ENCODE data around the gene RPP25L. TPM values are rescaled to one million over a fixed set of nuclear protein-coding genes. Genes with fewer than 3 reads are reported as not detected.

RPP25L gene
- total RNA-seq, 2 donors from 2014 or later = 29.9 to 49.2 TPM

DNA sequence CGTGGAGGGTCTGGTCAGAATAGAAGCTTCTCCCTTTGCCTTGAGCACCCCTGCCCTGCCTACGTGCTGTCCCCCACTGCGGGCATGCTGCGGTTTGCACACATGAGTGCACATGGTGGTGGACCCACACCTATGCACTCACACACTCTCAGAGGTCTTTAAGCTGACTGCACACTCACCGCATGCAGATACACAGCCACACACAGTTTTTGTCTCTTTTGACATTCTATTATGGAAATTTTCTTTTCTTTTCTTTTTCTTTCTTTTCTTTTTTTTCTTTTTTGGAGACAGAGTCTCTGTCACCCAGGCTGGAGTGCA is 17.6 kb upstream of the RPP25L start:
- no peaks in the 10 kb centered on the region for H3K36me3 ChIP-seq
- H3K4me3 ChIP-seq = peak overlapping the region in 1 of 2 donors; percentile 49
- H3K4me1 ChIP-seq = peaks cover 0 to 15% of the 10 kb centered on the region in 2 donors
- TF ChIP-seq, protein P1, sequence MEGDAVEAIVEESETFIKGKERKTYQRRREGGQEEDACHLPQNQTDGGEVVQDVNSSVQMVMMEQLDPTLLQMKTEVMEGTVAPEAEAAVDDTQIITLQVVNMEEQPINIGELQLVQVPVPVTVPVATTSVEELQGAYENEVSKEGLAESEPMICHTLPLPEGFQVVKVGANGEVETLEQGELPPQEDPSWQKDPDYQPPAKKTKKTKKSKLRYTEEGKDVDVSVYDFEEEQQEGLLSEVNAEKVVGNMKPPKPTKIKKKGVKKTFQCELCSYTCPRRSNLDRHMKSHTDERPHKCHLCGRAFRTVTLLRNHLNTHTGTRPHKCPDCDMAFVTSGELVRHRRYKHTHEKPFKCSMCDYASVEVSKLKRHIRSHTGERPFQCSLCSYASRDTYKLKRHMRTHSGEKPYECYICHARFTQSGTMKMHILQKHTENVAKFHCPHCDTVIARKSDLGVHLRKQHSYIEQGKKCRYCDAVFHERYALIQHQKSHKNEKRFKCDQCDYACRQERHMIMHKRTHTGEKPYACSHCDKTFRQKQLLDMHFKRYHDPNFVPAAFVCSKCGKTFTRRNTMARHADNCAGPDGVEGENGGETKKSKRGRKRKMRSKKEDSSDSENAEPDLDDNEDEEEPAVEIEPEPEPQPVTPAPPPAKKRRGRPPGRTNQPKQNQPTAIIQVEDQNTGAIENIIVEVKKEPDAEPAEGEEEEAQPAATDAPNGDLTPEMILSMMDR (IDR thresholded peaks at IDR 0.05) = no peak
- H3K27me3 ChIP-seq = peaks cover 9 to 26% of the 10 kb centered on the region in 2 donors
- no peak for DNase-seq (ENCODE audit: low spot score)
- H3K9me3 ChIP-seq = no peaks in the 10 kb centered on the region
- no peak overlapping the region for H3K27ac ChIP-seq

DNA sequence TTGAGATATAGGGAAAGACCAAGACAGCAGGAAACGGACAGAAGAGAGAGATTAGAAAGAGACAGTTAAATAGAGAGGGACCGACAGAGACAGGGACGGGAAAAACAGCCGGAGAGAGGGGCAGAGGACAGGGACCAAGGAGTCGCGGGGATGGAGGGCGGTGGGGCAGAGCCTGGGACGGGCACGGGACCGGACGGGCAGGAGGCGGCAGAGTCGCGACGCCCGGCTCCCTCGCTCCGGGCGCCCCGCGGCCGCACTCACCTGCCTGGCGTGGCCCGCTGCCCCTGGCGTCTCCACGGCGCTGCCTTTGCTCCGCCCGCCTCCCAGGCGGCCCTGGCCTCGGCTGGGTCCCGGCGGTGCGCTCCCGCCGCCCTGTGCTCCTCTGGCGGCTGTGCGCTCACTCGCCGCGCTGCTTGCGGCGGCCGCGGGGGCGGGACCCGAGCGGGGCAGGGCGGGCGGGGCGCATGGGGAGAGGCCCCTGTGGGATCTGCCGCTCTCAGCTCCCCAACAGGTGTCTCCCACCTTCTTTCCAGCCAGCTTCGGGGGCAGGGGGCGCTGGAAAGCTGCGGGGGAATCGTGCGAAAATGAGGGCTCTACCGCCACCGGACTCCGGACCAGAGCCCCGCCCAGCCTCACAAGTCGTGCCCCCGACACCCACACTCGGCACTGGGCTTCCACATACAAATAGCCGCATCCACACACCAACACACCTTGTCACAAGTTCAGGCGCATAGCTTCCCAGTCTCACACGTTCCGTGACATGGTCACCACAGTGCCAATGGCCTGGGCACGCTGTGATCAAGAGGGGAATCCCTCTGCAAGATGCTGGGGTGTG is 17.0 kb upstream of the RPP25L start, which contains the start of gene ARID3C:
TSS of gene ARID3C (minus strand) at position 411 of the 835 bp plus-strand sequence. CDS start 1,052 bp downstream, outside the sequence.
- Histone ChIP-seq H3K36me3 (no peaks in the 10 kb centered on the region), H3K4me3 (peak within 1 kb of the TSS; percentile 31 to 49), H3K27me3 (peaks cover 10 to 32% of the 10 kb centered on the region in 2 donors), H3K9me3 (no peaks in the 10 kb centered on the region), H3K27ac (no peak within 1 kb of the TSS), H3K4me1 (peaks cover 0 to 19% of the 10 kb centered on the region in 2 donors)
- TF ChIP-seq, protein P1 (IDR thresholded peaks at IDR 0.05) = no peak
- no peak for DNase-seq (ENCODE audit: low spot score)

DNA sequence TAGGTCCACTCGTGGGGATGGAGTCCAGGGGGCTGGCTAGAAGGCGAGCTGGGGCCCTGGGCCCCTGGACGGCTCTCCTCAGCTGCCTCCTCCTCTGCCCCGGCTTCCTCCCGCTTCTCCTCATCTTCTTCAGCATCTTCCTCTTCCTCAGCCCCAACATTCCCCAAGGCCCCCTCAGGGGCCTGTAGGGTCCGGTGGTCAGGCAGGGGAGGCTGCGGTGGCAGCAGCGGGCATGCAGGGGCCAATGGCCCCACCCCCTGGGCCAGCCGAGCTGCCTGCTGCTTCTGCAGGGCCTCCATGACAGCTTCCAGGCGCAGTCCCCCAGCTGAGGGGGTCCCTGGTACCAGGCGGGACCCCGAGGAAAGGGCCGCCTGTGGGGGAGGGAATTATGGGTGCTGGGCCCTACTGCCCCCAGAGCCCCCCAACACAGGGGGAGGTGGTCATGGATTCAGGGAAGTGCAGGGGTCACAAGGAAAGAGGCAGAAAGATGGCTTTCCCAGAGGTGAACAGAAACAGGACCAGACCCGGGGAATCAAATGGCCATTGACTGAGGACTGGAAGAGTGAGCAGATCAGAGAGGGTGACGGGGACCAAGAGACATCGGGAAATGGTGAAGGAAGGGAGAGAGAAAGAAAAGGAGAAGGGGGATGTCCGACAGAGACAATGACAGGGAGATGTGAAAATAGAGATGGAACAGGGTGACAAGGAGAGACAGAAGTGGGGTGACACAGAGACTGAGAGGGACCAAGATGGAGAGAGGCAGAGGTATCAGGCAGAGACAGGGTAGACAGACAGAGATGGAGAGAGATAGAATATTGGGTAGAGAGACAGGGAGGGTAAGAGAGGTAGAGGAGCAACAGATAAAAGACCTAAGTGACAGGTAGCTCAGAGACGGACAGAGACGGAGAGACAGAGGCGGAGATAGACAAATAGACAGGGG is 16.1 kb upstream of the RPP25L start:
- DNase-seq (ENCODE audit: low spot score) = no peak
- TF ChIP-seq, protein P1 (IDR thresholded peaks at IDR 0.05) = no peak
- Histone ChIP-seq H3K9me3 (no peaks in the 10 kb centered on the region), H3K4me1 (peaks cover 0 to 26% of the 10 kb centered on the region in 2 donors), H3K4me3 (peak overlapping the region; percentile 31 to 49), H3K27me3 (peaks cover 17 to 41% of the 10 kb centered on the region in 2 donors), H3K27ac (no peak overlapping the region), H3K36me3 (no peaks in the 10 kb centered on the region)

DNA sequence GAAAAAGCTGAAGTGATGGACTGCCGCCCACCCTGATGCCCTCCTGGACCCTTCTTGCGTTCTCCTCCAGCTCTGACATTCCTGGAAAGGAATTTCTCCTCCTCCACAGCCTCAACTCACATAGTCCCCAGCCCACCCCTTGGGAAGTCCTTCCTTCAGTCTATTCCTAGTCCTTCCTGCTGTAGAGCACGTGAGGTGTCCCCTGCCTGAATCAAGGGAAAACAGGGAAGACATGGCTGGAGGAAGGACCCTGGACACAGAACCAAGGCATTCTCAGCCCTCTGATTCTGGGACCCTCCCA is 13.2 kb upstream of the RPP25L start:
- Histone ChIP-seq H3K9me3 (no peaks in the 10 kb centered on the region), H3K4me3 (no peak overlapping the region), H3K27ac (no peak overlapping the region), H3K4me1 (peaks cover 0 to 26% of the 10 kb centered on the region in 2 donors), H3K27me3 (peaks cover 17 to 46% of the 10 kb centered on the region in 2 donors), H3K36me3 (no peaks in the 10 kb centered on the region)
- no peak for DNase-seq (ENCODE audit: low spot score)
- TF ChIP-seq, protein P1 (IDR thresholded peaks at IDR 0.05) = no peak

DNA sequence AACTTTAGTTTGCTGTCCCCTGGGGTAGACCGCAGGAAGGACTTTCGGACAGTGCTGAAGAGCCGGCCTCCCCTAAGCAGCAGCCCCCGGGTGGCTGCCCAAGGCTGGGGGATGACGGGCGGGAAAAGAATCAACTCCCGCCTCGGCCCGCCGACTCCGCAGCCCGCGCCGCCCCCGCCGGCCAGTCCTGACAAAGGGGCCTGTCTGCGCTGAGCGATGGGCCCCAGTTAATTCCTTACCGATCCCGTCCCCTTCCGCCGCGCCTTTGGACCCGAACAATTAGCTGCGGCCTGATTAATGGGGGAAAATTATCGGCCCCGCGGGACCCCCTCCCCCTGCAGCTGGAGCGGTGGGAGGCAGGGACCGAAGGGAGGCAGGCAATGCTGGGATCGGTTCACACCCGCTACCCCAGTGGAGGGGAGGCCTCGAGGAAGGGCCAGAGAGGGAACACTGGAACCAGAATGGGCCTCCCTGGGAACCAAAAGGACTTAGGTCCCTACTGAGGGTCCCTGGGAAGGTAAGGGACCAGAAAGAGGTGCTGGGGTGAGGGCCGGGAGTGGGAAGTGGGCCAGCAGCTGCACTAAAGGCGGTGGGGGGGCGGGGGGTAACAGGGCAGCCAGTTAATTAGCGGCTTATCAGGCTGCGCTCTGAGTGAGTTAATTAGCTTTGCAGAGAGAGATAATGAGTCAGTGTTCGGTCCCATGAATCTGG is 12.7 kb upstream of the RPP25L start:
- no peak for DNase-seq (ENCODE audit: low spot score)
- TF ChIP-seq, protein P1 (IDR thresholded peaks at IDR 0.05) = no peak
- Histone ChIP-seq H3K4me1 (peaks cover 0 to 31% of the 10 kb centered on the region in 2 donors), H3K9me3 (no peaks in the 10 kb centered on the region), H3K27me3 (peaks cover 17 to 46% of the 10 kb centered on the region in 2 donors), H3K27ac (no peak overlapping the region), H3K36me3 (no peaks in the 10 kb centered on the region), H3K4me3 (no peak overlapping the region)
